HG02970 (cell line): Measurements from ENCODE around the gene WDFY3.
"Not testable (repeated sequence)": the region's sequence is repeated elsewhere in the genome, so short reads cannot be mapped to it uniquely, and the experiment has no call there.

Source experiments
- ATAC-seq: cut with Tn5 transposase; IDR thresholded peaks from one replicate; pipeline ENCODE4 v1.9.1; 2021; ENCODE audit warnings: mild to moderate bottlenecking, moderate library complexity, moderate number of reproducible peaks; ENCODE audit not compliant: unreplicated experiment, low FRiP score

The WDFY3 gene

GRCh38 chr4:84806541-84806940, 159.9 kb downstream of the WDFY3 start:
- not testable (repeated sequence) for ATAC-seq

GRCh38 chr4:84804136-84804535, 162.4 kb downstream of the WDFY3 start:
- ATAC-seq = no peak

- no peak for ATAC-seq
Observed at GRCh38 chr4:84803720-84804119, 162.8 kb downstream of the WDFY3 start.

GRCh38 chr4:84803116-84803515, 163.4 kb downstream of the WDFY3 start:
- ATAC-seq = no peak

- ATAC-seq = no peak
Observed at GRCh38 chr4:84800256-84800655, 166.2 kb downstream of the WDFY3 start.

- ATAC-seq = no peak
Observed at GRCh38 chr4:84799318-84799717, 167.2 kb downstream of the WDFY3 start.

GRCh38 chr4:84796394-84796793, 170.1 kb downstream of the WDFY3 start:
- ATAC-seq = no peak

GRCh38 chr4:84792366-84793301, 173.9 kb downstream of the WDFY3 start:
- ATAC-seq = no peak

- no peak for ATAC-seq
Observed at GRCh38 chr4:84790769-84791565, 175.5 kb downstream of the WDFY3 start.

- ATAC-seq = no peak
Observed at GRCh38 chr4:84786478-84786877, 180.0 kb downstream of the WDFY3 start.

- no peak for ATAC-seq
Observed at GRCh38 chr4:84782517-84782916, 184.0 kb downstream of the WDFY3 start.

- no peak for ATAC-seq
Observed at GRCh38 chr4:84780719-84781118, 185.8 kb downstream of the WDFY3 start.

- no peak for ATAC-seq
Observed at GRCh38 chr4:84778041-84778440, 188.4 kb downstream of the WDFY3 start.

GRCh38 chr4:84767168-84767567, 199.3 kb downstream of the WDFY3 start:
- ATAC-seq = no peak

- ATAC-seq = no peak
Observed at GRCh38 chr4:84753321-84753972, 213.0 kb downstream of the WDFY3 start.

GRCh38 chr4:84751707-84752106, 214.8 kb downstream of the WDFY3 start:
- no peak for ATAC-seq

- ATAC-seq = no peak
Observed at GRCh38 chr4:84750960-84751283, 215.6 kb downstream of the WDFY3 start.

- peak; percentile 87 for ATAC-seq
Observed at GRCh38 chr4:84750260-84750959, 216.1 kb downstream of the WDFY3 start.

GRCh38 chr4:84740057-84740456, 226.4 kb downstream of the WDFY3 start:
- ATAC-seq = no peak

- no peak for ATAC-seq
Observed at GRCh38 chr4:84738622-84739021, 227.9 kb downstream of the WDFY3 start.
